IMR-90 (cell line): ENCODE measurements around the gene ADAMTS10. TPM values are rescaled to one million over a fixed set of nuclear protein-coding genes. Genes with fewer than 3 reads are reported as not detected.

ENCODE experiments used
- ATAC-seq: fragments of 200-7000 bp; cut with Tn5 transposase; 2 replicates; pipeline ENCODE4 v1.9.1; 2020; ENCODE audit warnings: low read depth, mild to moderate bottlenecking, moderate library complexity
- Bru-seq: library from RNA; stranded (reverse); fragments of 400-500 nt; gene quantifications from one replicate; lab custom pipeline; 2021; lab: Mats Ljungman, UMichigan
- BruChase-seq, 2 experiments: library from RNA; stranded (reverse); fragments of 400-500 nt; gene quantifications; one replicate each; lab custom pipeline; 2021; lab: Mats Ljungman, UMichigan
- BruUV-seq: library from RNA; stranded (reverse); fragments of 400-500 nt; replicated peaks from 2 replicates; lab custom pipeline; 2021; lab: Mats Ljungman, UMichigan
- CTCF ChIA-PET: fragments of 300-600 bp; formaldehyde crosslinking; extraction: SDS; loops from one replicate; lab custom pipeline; 2021; ENCODE audit warnings: antibody characterized with exemption; lab: Yijun Ruan, JAX
- POLR2A ChIA-PET: fragments of 300-600 bp; sonication (Branson Sonifier 250); formaldehyde crosslinking; loops from one replicate; lab custom pipeline; 2022; ENCODE audit warnings: antibody characterized with exemption; ENCODE audit not compliant: unreplicated experiment; lab: Charles Lee
- DNase-seq: peaks from one replicate; pipeline ENCODE4 v3.0.0; 2013
- H2AFZ ChIP-seq: replicated peaks from 2 replicates; pipeline ENCODE3; 2013; ENCODE audit warnings: low read length, mild to moderate bottlenecking; ENCODE audit not compliant: poor library complexity
- H2AK5ac ChIP-seq: 2 replicates; pipeline ENCODE4 v1.6.1; 2013; ENCODE audit warnings: low read depth, low read length, inconsistent platforms
- H2AK9ac ChIP-seq: replicated peaks from 2 replicates; pipeline ENCODE3; 2013; ENCODE audit warnings: mild to moderate bottlenecking, low read depth, low read length, moderate library complexity; ENCODE audit not compliant: poor library complexity
- H2BK120ac ChIP-seq: 2 replicates; pipeline ENCODE4 v1.6.1; 2013; ENCODE audit warnings: low read depth, low read length, inconsistent platforms
- H2BK15ac ChIP-seq: 3 replicates; pipeline ENCODE4 v1.6.1; 2013; ENCODE audit warnings: low read depth, low read length, inconsistent platforms
- H2BK20ac ChIP-seq: 2 replicates; pipeline ENCODE4 v1.6.1; 2013; ENCODE audit warnings: low read depth, mild to moderate bottlenecking, inconsistent platforms, low read length, moderate library complexity
- H2BK5ac ChIP-seq: 2 replicates; pipeline ENCODE4 v1.6.1; 2013; ENCODE audit warnings: mild to moderate bottlenecking, low read depth, low read length, inconsistent platforms; ENCODE audit not compliant: poor library complexity, severe bottlenecking
- H3K14ac ChIP-seq: replicated peaks from 2 replicates; pipeline ENCODE4 v1.6.1; 2013; ENCODE audit warnings: low read depth, low read length, inconsistent platforms
- H3K18ac ChIP-seq: 2 replicates; pipeline ENCODE4 v1.6.1; 2013; ENCODE audit warnings: low read depth, low read length, control low read depth
- H3K23ac ChIP-seq: 2 replicates; pipeline ENCODE4 v1.6.1; 2013; ENCODE audit warnings: low read depth, low read length, inconsistent platforms
- H3K27ac ChIP-seq: 2 replicates; pipeline ENCODE4 v1.5.1; 2013; ENCODE audit warnings: mild to moderate bottlenecking, control low read depth, low read length; ENCODE audit not compliant: insufficient read depth
- H3K27me3 ChIP-seq: 2 replicates; pipeline ENCODE4 v1.6.1; 2013; ENCODE audit warnings: low read length; ENCODE audit not compliant: control insufficient read depth, insufficient read depth
- H3K36me3 ChIP-seq: 2 replicates; pipeline ENCODE4 v1.6.1; 2013; ENCODE audit warnings: low read length, mixed read lengths; ENCODE audit not compliant: control insufficient read depth, insufficient read depth
- H3K4ac ChIP-seq: 2 replicates; pipeline ENCODE4 v1.6.1; 2013; ENCODE audit warnings: low read depth, low read length, inconsistent platforms
- H3K4me1 ChIP-seq: 2 replicates; pipeline ENCODE4 v1.6.1; 2013; ENCODE audit warnings: low read length, mixed read lengths; ENCODE audit not compliant: control insufficient read depth, insufficient read depth
- H3K4me2 ChIP-seq: 2 replicates; pipeline ENCODE4 v1.6.1; 2013; ENCODE audit warnings: low read depth, mild to moderate bottlenecking, control low read depth, low read length, moderate library complexity
- H3K4me3 ChIP-seq: 2 replicates; pipeline ENCODE4 v1.5.1; 2013; ENCODE audit warnings: low read depth, mild to moderate bottlenecking, control low read depth, low read length, moderate library complexity; ENCODE audit not compliant: insufficient read depth
- H3K56ac ChIP-seq: 2 replicates; pipeline ENCODE4 v1.6.1; 2013; ENCODE audit warnings: low read length, inconsistent platforms; ENCODE audit not compliant: insufficient read depth; ENCODE audit errors: extremely low read depth
- H3K79me1 ChIP-seq, 2 experiments: 2 replicates each; pipeline ENCODE4 v1.6.1; 2013; ENCODE audit warnings: low read length in 2 of 2, inconsistent platforms in 1 of 2, low read depth in 1 of 2
- H3K9ac ChIP-seq: 2 replicates; pipeline ENCODE4 v1.6.1; 2013; ENCODE audit warnings: low read depth, low read length, control low read depth
- H3K9me1 ChIP-seq: 2 replicates; pipeline ENCODE4 v1.6.1; 2013; ENCODE audit warnings: low read length, inconsistent platforms; ENCODE audit not compliant: insufficient read depth
- H3K9me3 ChIP-seq: 2 replicates; pipeline ENCODE4 v1.6.1; 2013; ENCODE audit warnings: low read length; ENCODE audit not compliant: control insufficient read depth, insufficient read depth
- H4K20me1 ChIP-seq: 2 replicates; pipeline ENCODE4 v1.6.1; 2013; ENCODE audit warnings: low read length, inconsistent platforms; ENCODE audit not compliant: insufficient read depth
- H4K5ac ChIP-seq: 2 replicates; pipeline ENCODE4 v1.6.1; 2013; ENCODE audit warnings: mild to moderate bottlenecking, low read depth, low read length, control low read depth
- H4K8ac ChIP-seq, 2 experiments: 2 replicates each; pipeline ENCODE4 v1.6.1; 2013; ENCODE audit warnings: low read depth in 2 of 2, low read length in 2 of 2, control low read depth in 1 of 2, inconsistent platforms in 1 of 2
- H4K91ac ChIP-seq: 2 replicates; pipeline ENCODE4 v1.6.1; 2013; ENCODE audit warnings: low read depth, low read length, inconsistent platforms; ENCODE audit not compliant: insufficient read depth
- CHD1 ChIP-seq: IDR thresholded peaks from 2 replicates; pipeline ENCODE4 v1.6.1; 2012; ENCODE audit warnings: low read depth, low read length, improper control_type of control experiment
- MAFK ChIP-seq: IDR thresholded peaks from 2 replicates; pipeline ENCODE4 v1.6.1; 2012; ENCODE audit warnings: low read depth, low read length, improper control_type of control experiment
- MAZ ChIP-seq: IDR thresholded peaks from 2 replicates; pipeline ENCODE4 v1.6.1; 2012; ENCODE audit warnings: low read depth, mild to moderate bottlenecking, low read length, improper control_type of control experiment, moderate library complexity, borderline replicate concordance
- MXI1 ChIP-seq: IDR thresholded peaks from 2 replicates; pipeline ENCODE4 v1.6.1; 2012; ENCODE audit warnings: low read depth, mild to moderate bottlenecking, low read length, moderate library complexity, borderline replicate concordance
- WGBS, 2 experiments: methylation state at CpG; one replicate each; pipeline versions ENCODE4 v1.1.5 to v1.1.7; 2013; ENCODE audit warnings: missing lambda C conversion rate in 2 of 2; ENCODE audit not compliant: insufficient read length in 1 of 2; ENCODE audit errors: extremely low coverage in 2 of 2; 5-methylcytosine and 5-hydroxymethylcytosine counted together
- dilution Hi-C: fragments of 300-500 bp; cut with HindIII; formaldehyde crosslinking; loops from one replicate; pipeline ENCODE4 v1.14.3; 2018; ENCODE audit warnings: low sequenced_read_pairs; ENCODE audit not compliant: unreplicated experiment
- in situ Hi-C: fragments of 300-500 bp; cut with MboI; formaldehyde crosslinking; loops from 3 replicates; pipeline ENCODE4 v1.14.3; 2019; ENCODE audit warnings: low sequenced_read_pairs, inconsistent platforms, mixed read lengths
- intact Hi-C: fragments of 100-400 bp; cut with micrococcal nuclease; formaldehyde crosslinking; loops from 2 replicates; pipeline ENCODE4 v1.10.0; 2022
- long read RNA-seq: library from polyadenylated mRNA; unstranded; transcript quantifications from one replicate; pipeline ENCODE4 v2.0.0, GENCODE V29; 2021; ENCODE audit not compliant: unreplicated experiment
- polyA plus RNA-seq, 3 experiments: library from polyadenylated mRNA; depleted of rRNA; stranded (reverse); fragments of >200 nt; gene quantifications; 2 replicates each; pipeline ENCODE4 v1.2.3, GENCODE V29; 2012; ENCODE audit warnings: low replicate concordance in 1 of 3
- total RNA-seq: library from RNA; depleted of rRNA; stranded (reverse); fragments of >200 nt; gene quantifications from 2 replicates; pipeline ENCODE4 v1.2.3, GENCODE V29; 2012; rRNA removed

The ADAMTS10 gene
- total RNA-seq (2.8 and 3.4 TPM in 2 replicates), polyA plus RNA-seq (2012; rRNA removed) (11.5 and 15.1 TPM in 2 replicates), Bru-seq, nascent RNA (percentile 63 among the genes with signal in this experiment), BruChase-seq, experiment 1, labeled RNA remaining after a 6-hour chase (percentile 67 among the genes with signal in this experiment), BruChase-seq, experiment 2, labeled RNA remaining after a 2-hour chase (percentile 72 among the genes with signal in this experiment)
- 5.2 and 8.3 TPM in 2 replicates for polyA plus RNA-seq (2012; cell fraction: cytosol; rRNA removed)
- 168 and 325 TPM in 2 replicates for polyA plus RNA-seq (2012; cell fraction: nucleus; rRNA removed; ENCODE audit: low replicate concordance)
- long read RNA-seq, partial matches to known transcripts, result 4 of 7 reads
- long read RNA-seq, other reads (novel, unspliced or antisense), result 3 of 7 reads

DNA sequence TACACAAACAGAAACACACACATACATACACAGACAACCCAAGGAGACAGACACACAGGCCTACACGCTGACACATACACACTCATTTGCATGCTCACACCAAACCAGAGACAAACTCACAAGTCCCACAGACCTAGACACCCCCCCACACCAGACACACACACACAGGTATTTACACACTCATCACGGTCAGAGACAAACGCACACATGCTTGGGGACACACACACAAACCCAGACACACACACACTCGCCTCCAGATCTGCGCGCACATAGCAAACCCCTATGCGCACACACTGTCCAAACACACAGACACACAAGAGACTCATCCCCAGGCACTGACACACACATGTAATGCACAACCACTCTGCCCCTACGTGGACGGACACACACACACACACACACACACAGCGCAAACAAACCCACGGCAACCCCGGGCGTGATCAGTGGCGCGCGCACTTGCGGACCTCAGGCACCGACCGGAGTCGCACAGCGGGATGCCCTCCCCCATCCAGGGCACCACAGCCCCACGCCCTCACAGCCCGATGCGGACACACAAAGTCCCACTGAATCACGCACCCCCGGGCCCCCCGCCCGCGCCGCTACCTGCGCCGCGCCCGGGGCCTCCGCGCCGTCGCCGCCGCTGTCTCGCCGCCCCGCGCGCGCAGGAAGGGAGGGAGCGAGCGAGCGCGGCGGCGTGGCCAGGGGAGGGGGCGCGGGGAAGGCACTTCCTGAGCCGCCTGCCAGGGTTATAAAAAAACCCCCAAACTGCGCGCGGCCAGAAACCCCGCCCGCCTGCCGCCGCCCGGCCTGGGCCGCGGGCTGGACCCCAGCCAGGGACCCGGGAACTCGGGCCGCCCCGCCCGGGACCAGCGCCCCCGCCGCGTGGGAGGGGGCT, at the start of gene ADAMTS10:
ADAMTS10 (minus strand) TSS at position 675 of the 895 bp plus-strand sequence. CDS start 5,005 bp downstream, outside the sequence.
- Histone ChIP-seq H2BK5ac (peak within 1 kb of the TSS; percentile 75), H3K9me1 (peaks cover 3% of the 10 kb centered on the region), H3K27ac (peak within 1 kb of the TSS; percentile 74), H2AK9ac (peak within 1 kb of the TSS; percentile 96), H2AFZ (peak within 1 kb of the TSS; percentile 99), H3K9me3 (no peaks in the 10 kb centered on the region; the same call in 1 of the 2 replicates), H3K14ac (peak within 1 kb of the TSS; percentile 92), H4K8ac (peak within 1 kb of the TSS; percentile 64 to 99), H3K79me1 (peaks cover 5 to 32% of the 10 kb centered on the region in 2 experiments), H3K18ac (peak within 1 kb of the TSS; percentile 68), H3K9ac (peak within 1 kb of the TSS; percentile 76), H2BK120ac (peak within 1 kb of the TSS; percentile 42), H3K27me3 (no peaks in the 10 kb centered on the region), H2BK20ac (peak within 1 kb of the TSS; percentile 42), H4K91ac (peak within 1 kb of the TSS; percentile 80), H3K56ac (peak within 1 kb of the TSS; percentile 73), H2AK5ac (peak within 1 kb of the TSS; percentile 78), H3K4ac (peak within 1 kb of the TSS; percentile 96), H3K4me2 (peak within 1 kb of the TSS; percentile 85), H3K36me3 (no peaks in the 10 kb centered on the region; the same call in 1 of the 2 replicates), H3K23ac (peak within 1 kb of the TSS; percentile 98), H4K5ac (peak within 1 kb of the TSS; percentile 69), H4K20me1 (0 out of 2 replicates have a peak, but pooled peaks cover 4% of the 10 kb centered on the region), H2BK15ac (peak within 1 kb of the TSS; percentile 46; the same call in 1 of the 3 replicates), H3K4me1 (peaks cover 6% of the 10 kb centered on the region), H3K4me3 (peak within 1 kb of the TSS; percentile 94)
- POLR2A ChIA-PET, result no interaction called here
- dilution Hi-C loops (no loop called here), intact Hi-C loops (no loop called here), in situ Hi-C loops (no loop called here)
- WGBS, 2 experiments, result 0% methylated on average over 17 of the region's 74 CpGs; no CpG with 5 or more reads in 1 of the 2 experiments
- DNase-seq, result peak; percentile 43
- CTCF ChIA-PET, result no interaction called here
- no TSS peak for BruUV-seq
- peak; percentile 13 for ATAC-seq
- no peak for TF ChIP-seq MAFK
- 0 out of 2 replicates have a peak, but pooled peaks have one; percentile 6 for TF ChIP-seq MXI1
- TF ChIP-seq CHD1, result no peak
- peak; percentile 51; the same call in 1 of the 2 replicates for TF ChIP-seq MAZ
